Smooth muscle cell (in vitro differentiated cells): ENCODE data around the gene FLNB. TPM values are rescaled to one million over a fixed set of nuclear protein-coding genes. Genes with fewer than 3 reads are reported as not detected.

ENCODE experiments used
- DNase-seq: peaks from one replicate; lab custom pipeline; 2025; ENCODE audit not compliant: unreplicated experiment; lab: John Stamatoyannopoulos, UW
- H2AFZ ChIP-seq: fragments of 200-600 bp; sonication (generic); 2 replicates; pipeline ENCODE4 v1.6.0; 2016; ENCODE audit warnings: antibody characterized with exemption, low read depth, mild to moderate bottlenecking
- H3F3A ChIP-seq: fragments of 200-600 bp; sonication (generic); 2 replicates; pipeline ENCODE4 v1.6.0; 2017; ENCODE audit warnings: antibody characterized with exemption, low read depth
- H3K27ac ChIP-seq: fragments of 200-600 bp; sonication (generic); 2 replicates; pipeline ENCODE4 v1.5.1; 2016; ENCODE audit warnings: low read depth, mild to moderate bottlenecking
- H3K27me3 ChIP-seq: fragments of 200-600 bp; sonication (generic); 2 replicates; pipeline ENCODE4 v1.6.1; 2016; ENCODE audit warnings: low read depth, mild to moderate bottlenecking
- H3K36me3 ChIP-seq: fragments of 200-600 bp; sonication (generic); 2 replicates; pipeline ENCODE4 v1.5.1; 2016; ENCODE audit warnings: low read depth
- H3K4me1 ChIP-seq: fragments of 200-600 bp; sonication (generic); 2 replicates; pipeline ENCODE4 v1.5.1; 2016; ENCODE audit warnings: low read depth
- H3K4me2 ChIP-seq: fragments of 200-600 bp; sonication (generic); 2 replicates; pipeline ENCODE4 v1.6.0; 2016; ENCODE audit warnings: mild to moderate bottlenecking
- H3K4me3 ChIP-seq: fragments of 200-600 bp; sonication (generic); 2 replicates; pipeline ENCODE4 v1.5.1; 2016; ENCODE audit warnings: mild to moderate bottlenecking
- H3K79me2 ChIP-seq: fragments of 200-600 bp; sonication (generic); 2 replicates; pipeline ENCODE4 v1.6.0; 2016; ENCODE audit warnings: low read depth, mild to moderate bottlenecking
- H3K9ac ChIP-seq: fragments of 200-600 bp; sonication (generic); 2 replicates; pipeline ENCODE4 v1.6.0; 2016; ENCODE audit warnings: low read depth
- H3K9me3 ChIP-seq: fragments of 200-600 bp; sonication (generic); replicated peaks from 2 replicates; pipeline ENCODE4 v1.5.1; 2016; ENCODE audit warnings: low read depth
- H4K20me1 ChIP-seq: fragments of 200-600 bp; sonication (generic); 2 replicates; pipeline ENCODE4 v1.6.0; 2016; ENCODE audit warnings: low read depth
- CTCF ChIP-seq: fragments of 200-600 bp; sonication (generic); IDR thresholded peaks from 2 replicates; pipeline ENCODE4 v1.5.1; 2017; ENCODE audit warnings: borderline replicate concordance, mild to moderate bottlenecking, antibody characterized with exemption; ENCODE audit not compliant: insufficient read depth, poor library complexity, severe bottlenecking
- WGBS: methylation state at CpG from one replicate; pipeline ENCODE4 v1.1.7; 2016; ENCODE audit warnings: low lambda C conversion rate; 5-methylcytosine and 5-hydroxymethylcytosine counted together
- polyA plus RNA-seq: library from polyadenylated mRNA; unstranded; fragments of >200 nt; fragmentation: Nextera tagmentation; extraction: Ambion mirVana; gene quantifications from 2 replicates; pipeline ENCODE4 v1.2.1, GENCODE V29; 2016
- total RNA-seq: library from RNA; depleted of rRNA; stranded (reverse); fragments of >200 nt; gene quantifications from 2 replicates; pipeline ENCODE4 v1.2.3, GENCODE V29; 2014

The FLNB gene
- total and polyA plus RNA-seq, 2 experiments from 2014 or later: 52.7 to 145 TPM

- H3K36me3 ChIP-seq: no peaks in the 10 kb centered on the region
These were observed 26.6 kb upstream of the FLNB start for GRCh38 chr3:57981483-57982087.

GRCh38 chr3:57982561-57983243 is 25.5 kb upstream of the FLNB start:
- H3K4me3 ChIP-seq: no peak overlapping the region
- no peaks in the 10 kb centered on the region for H3K4me1 ChIP-seq
- H3K27me3 ChIP-seq: no peaks in the 10 kb centered on the region
- no peak overlapping the region for H3K9ac ChIP-seq
- no peak overlapping the region for H2AFZ ChIP-seq
- DNase-seq: no peak
- 96% methylated on average over 9 of the region's 9 CpGs for WGBS
- H3K79me2 ChIP-seq: no peaks in the 10 kb centered on the region
- no peaks in the 10 kb centered on the region for H3K9me3 ChIP-seq
- H3F3A ChIP-seq: no peaks in the 10 kb centered on the region
- H3K4me2 ChIP-seq: no peak overlapping the region
- no peaks in the 10 kb centered on the region for H4K20me1 ChIP-seq
- H3K36me3 ChIP-seq: no peaks in the 10 kb centered on the region
- TF ChIP-seq CTCF: no peak
- no peak overlapping the region for H3K27ac ChIP-seq

More at GRCh38 chr3:57981483-57982087, 26.6 kb upstream of the FLNB start:
- Histone ChIP-seq H3K9me3 (no peaks in the 10 kb centered on the region), H3K4me1 (no peaks in the 10 kb centered on the region), H3K79me2 (no peaks in the 10 kb centered on the region), H3F3A (no peaks in the 10 kb centered on the region), H3K4me3 (no peak overlapping the region), H2AFZ (no peak overlapping the region), H4K20me1 (no peaks in the 10 kb centered on the region), H3K27me3 (no peaks in the 10 kb centered on the region), H3K4me2 (no peak overlapping the region), H3K9ac (no peak overlapping the region), H3K27ac (no peak overlapping the region)
- TF ChIP-seq CTCF: no peak
- DNase-seq: no peak
- WGBS: 92% methylated on average over 10 of the region's 10 CpGs

GRCh38 chr3:57983734-57984518 is 24.3 kb upstream of the FLNB start:
- WGBS: 5% methylated on average over 5 of the region's 5 CpGs

More at GRCh38 chr3:57983734-57984518, 24.3 kb upstream of the FLNB start:
- Histone ChIP-seq H3K9ac (no peak overlapping the region), H3K4me1 (no peaks in the 10 kb centered on the region), H3K9me3 (no peaks in the 10 kb centered on the region), H3K27me3 (no peaks in the 10 kb centered on the region), H3K4me3 (no peak overlapping the region), H4K20me1 (no peaks in the 10 kb centered on the region), H3K27ac (peak overlapping the region; percentile 63), H3K4me2 (peak overlapping the region; percentile 22), H3F3A (no peaks in the 10 kb centered on the region), H3K79me2 (no peaks in the 10 kb centered on the region), H3K36me3 (no peaks in the 10 kb centered on the region), H2AFZ (no peak overlapping the region)
- no peak for TF ChIP-seq CTCF
- no peak for DNase-seq
